Measurements from ENCODE around the gene RNF213. TPM values are rescaled to one million over a fixed set of nuclear protein-coding genes. Genes with fewer than 3 reads are reported as not detected.
"Not testable (repeated sequence)": the region's sequence is repeated elsewhere in the genome, so short reads cannot be mapped to it uniquely, and the experiment has no call there.

Gene RNF213
- polyA plus RNA-seq, 3 donors = 47.5 to 56.8 (median 50.5) TPM

DNA sequence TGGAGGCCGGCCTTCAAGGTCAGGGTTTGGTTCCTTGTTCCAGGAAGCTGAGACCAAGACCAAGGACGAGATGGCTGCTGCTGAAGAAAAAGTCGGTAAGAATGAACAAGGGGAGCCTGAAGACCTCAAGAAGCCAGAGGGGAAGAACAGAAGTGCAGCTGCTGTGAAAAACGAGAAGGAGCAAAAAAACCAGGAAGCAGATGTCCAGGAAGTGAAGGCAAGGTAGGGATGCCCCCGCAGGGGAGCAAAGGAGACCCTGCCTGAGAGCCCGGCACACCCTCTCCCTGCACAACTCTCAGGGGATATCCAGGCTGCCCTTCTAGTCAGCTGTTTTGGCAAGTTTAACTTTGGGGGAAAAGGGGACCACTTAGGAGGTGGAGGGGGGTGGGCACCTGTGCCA is 29.0 kb downstream of the RNF213 start:
- no peak for DNase-seq (ENCODE audit: low read depth in 3 of 3, low spot score in 2 of 3)

DNA sequence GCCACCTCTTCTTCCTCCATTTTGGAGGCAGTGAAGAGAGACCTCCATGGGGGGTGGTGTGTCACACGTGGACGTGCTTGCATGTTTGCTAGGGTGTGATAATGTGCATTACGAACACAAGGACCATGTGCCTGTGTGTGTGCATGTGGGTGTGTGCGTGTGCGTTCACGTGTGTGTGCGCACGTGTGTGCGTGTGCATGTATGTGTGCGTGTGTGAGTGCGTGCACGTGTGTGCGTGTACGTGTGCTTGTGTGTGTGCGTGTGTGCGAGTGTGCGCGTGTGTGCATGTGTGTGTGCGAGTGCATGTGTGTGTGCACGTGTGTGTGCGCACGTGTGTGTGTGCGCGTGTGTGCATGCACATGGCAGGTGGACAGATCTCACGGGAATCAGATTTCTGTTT is 29.5 kb downstream of the RNF213 start:
- no peak for DNase-seq (ENCODE audit: low read depth in 3 of 3, low spot score in 2 of 3)

DNA sequence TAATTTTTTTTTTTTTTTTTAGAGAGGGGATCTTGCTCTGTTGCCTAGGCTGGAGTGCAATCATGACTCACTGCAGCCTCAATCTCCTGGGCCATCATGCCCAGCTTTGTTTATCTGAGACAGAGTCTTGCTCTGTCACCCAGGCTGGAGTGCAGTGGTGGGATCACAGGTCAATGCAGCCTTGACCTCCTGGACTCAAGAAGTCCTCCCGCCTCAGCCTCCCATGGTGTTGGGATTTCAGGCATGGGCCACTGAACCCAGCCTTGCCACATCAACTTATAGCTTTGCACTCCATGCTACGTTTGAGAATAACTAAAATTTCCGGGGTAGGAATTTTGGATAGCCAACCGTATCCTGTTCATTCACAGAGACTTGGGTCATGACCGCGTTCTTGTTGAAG is 30.6 kb downstream of the RNF213 start:
- DNase-seq (ENCODE audit: low read depth in 3 of 3, low spot score in 2 of 3) = no peak

DNA sequence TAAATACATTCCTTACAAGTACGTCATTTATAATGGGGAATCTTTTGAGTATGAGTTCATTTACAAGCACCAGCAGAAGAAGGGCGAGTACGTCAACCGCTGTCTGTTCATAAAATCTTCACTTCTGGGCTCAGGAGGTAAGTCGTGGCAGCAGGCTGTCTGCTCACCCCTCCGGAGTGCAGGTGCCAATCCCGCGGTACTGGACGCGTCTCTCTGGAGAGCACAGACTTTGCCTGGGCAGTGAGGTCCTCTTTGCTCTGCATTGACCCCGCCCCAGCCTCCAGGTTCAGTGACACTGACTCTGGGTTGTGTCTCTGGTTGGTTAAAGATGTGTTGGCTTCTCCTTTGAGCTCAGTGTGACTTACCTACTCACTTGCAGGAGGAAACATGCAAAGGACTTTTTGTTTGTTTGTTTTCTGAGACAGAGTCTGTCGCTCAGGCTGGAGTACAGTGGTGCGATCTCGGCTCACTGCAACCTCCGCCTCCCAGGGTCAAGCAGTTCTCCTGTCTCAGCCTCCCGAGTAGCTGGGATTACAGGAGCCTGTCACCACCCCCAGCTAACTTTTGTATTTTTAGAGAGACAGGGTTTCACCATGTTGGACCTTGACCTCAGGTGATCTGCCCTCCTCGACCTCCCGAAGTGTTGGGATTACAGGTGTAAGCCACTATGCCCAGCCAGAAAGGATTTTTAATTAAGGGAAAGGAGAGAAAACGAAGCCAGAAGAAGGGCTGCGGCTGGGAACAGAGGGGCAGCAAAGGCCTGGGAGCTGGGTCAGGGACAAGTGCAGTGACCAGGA is 31.2 kb downstream of the RNF213 start:
- DNase-seq (ENCODE audit: low read depth in 3 of 3, low spot score in 2 of 3) = no peak

DNA sequence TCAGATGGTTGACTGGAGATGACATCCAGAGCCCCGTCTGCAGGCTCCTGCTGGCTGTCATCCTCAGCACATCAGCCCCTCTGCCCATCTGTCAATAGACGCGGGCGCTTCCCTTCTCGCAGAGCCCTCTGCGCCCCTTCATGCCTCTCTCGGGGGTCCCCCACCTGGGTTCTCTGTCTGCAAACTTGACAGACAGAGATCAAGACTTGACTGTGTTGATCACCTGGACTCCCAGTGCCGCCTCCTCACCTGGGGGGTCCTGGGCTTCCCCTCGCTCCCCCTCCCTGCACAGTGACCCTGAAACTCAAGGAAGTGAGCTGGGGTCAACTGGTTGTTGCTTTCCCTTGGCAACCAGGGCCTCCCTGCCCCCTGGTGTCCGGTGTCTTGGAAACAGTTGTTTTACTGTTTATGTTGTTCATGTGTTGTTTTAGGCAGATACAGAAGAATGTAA is 31.9 kb downstream of the RNF213 start:
- DNase-seq (ENCODE audit: low read depth in 3 of 3, low spot score in 2 of 3) = peak in 2 of 3 donors; percentile 10 to 30

DNA sequence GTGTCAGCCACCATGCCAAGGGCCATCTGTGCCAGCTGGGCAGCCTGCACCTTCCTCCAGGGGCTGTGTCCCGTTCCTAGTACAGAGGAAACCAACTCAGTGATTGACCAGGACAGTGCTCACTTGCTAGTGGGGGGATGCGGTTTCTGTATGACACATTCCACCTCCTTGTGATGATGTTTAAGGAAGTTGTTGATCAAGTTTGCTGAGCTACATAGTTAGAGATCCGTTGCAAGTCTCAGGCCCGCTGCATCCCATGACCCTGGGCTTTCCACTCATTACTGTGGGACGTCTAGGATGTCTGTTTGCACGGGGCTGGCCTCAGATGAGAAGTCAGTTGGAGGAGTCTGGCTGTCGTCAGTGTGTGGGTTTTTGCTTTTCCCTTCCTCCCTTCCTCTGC is 33.6 kb downstream of the RNF213 start:
- no peak for DNase-seq (ENCODE audit: low read depth in 3 of 3, low spot score in 2 of 3)

DNA sequence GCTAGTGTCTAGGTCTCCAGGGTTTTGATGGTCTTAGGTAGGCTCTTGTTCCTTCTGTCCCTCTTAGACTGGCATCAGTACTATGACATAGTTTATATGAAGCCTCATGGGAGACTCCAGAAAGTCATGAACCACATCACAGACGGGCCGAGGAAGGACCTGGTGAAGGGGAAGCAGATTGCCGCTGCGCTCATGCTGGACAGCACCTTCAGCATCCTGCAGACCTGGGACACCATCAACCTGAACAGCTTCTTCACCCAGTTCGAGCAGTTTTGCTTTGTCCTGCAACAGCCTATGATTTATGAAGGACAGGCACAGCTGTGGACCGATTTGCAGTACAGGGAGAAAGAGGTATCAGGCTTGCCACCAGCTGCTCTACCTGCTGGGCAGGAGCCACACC is 34.0 kb downstream of the RNF213 start:
- no peak for DNase-seq (ENCODE audit: low read depth in 3 of 3, low spot score in 2 of 3)

DNA sequence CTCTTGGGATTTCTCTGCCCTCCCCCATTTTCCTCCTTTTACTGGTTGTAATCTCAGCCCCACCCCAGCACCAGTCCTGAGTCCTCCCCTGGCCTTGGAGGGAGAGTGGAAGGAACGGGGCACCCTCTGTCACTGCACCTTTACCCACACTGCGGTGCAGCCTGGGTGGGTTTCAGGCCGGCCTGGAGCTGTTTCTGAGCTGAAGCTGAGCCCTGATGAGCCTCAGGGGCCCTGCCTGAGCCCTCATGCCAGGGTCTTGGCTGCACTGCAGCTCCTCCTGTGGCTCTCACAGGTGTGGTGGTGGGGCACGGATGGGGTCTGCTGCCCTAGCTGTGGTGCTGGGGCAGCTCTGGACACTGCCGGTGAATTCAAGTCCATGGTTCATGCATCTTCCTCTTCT is 34.5 kb downstream of the RNF213 start:
- DNase-seq (ENCODE audit: low read depth in 3 of 3, low spot score in 2 of 3) = no peak

DNA sequence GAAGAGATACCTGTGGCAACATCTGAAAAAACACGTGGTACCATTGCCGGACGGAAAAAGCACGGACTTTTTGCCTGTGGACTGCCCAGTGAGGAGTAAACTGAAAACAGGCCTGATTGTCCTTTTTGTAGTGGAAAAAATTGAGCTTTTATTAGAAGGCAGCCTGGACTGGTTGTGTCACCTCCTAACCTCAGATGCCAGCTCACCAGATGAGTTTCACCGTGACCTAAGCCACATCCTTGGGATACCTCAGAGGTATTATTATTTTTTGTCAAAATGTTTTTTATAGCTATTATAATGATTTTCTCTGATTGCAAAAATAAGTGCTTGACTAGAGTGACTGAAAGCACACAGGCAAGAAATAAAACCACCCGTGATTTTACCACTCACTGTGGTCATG is 34.9 kb downstream of the RNF213 start:
- DNase-seq (ENCODE audit: low read depth in 3 of 3, low spot score in 2 of 3) = no peak

DNA sequence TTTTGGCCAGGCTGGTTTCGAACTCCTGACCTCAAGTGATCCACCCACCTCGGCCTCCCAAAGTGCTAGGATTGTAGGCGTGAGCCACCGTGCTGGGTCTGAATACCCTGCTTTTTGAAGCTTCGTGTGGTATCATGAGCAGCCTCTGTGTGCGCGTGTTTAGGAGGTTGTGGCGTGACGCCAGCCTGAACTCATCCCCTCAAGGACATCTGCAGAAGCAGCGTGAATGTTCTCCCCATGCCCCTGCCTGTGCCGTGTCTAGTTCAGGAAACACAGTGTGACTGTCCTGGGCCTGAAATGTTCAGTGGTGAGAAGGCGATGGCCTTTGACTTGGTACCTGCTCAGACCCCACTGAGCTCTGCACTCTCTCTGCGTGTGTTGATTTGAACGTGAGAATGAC is 35.6 kb downstream of the RNF213 start:
- DNase-seq (ENCODE audit: low read depth in 3 of 3, low spot score in 2 of 3) = no peak

DNA sequence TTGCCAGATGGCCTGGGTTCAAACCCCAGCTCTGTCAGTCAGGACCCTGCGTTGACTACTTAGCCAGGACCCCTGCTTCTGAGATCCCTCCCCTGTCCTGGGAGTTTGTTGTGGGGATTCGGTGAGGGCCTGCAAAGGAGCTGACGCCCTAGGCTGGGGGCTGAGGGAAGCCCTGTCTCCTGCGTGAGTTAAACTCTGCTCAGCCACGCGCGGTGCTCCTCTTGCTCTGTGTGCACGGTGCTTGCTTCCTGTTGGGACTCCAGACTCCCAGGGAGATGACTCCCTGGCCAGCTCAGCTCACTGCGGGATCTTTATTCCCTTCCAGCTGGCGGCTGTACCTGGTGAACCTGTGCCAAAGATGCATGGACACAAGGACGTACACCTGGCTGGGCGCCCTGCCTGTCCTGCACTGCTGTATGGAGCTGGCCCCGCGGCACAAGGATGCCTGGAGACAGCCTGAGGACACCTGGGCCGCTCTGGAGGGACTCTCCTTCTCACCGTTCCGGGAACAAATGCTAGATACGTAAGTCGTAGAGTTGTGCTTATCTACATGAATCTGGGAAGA is 37.4 kb downstream of the RNF213 start:
- no peak for DNase-seq (ENCODE audit: low read depth in 3 of 3, low spot score in 2 of 3)

DNA sequence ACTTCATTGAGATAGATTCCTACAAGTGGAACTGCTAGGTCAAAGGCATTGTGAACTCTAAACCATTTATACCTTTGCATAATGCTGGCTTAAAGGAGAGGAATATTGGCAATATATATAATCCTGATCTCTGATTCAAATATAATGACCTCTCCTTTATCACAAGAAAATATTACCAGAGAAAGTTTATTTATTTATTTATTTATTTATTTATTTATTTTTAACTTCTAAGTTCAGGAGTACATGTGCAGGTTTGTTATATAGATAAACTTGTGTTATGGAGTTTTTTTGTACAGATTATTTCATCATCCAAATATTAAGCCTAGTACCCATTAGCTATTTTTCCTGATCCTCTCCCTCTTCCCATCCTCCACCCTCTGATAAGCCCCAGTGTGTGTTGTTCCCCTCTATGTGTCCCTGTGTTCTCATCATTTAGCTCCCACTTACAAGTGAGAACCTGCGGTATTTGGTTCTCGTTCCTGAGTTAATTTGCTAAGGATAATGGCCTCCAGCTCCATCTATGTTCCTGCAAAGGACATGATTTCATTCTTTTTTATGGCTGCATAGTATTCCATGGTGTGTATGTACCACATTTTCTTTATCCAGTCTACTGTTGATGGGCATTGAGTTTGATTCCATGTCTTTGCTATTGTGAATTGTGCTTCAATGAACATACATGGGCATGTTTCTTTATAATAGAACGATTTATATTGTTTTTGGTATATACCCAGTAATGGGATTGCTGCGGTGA is 38.9 kb downstream of the RNF213 start:
- DNase-seq (ENCODE audit: low read depth in 3 of 3, low spot score in 2 of 3) = not testable (repeated sequence)

DNA sequence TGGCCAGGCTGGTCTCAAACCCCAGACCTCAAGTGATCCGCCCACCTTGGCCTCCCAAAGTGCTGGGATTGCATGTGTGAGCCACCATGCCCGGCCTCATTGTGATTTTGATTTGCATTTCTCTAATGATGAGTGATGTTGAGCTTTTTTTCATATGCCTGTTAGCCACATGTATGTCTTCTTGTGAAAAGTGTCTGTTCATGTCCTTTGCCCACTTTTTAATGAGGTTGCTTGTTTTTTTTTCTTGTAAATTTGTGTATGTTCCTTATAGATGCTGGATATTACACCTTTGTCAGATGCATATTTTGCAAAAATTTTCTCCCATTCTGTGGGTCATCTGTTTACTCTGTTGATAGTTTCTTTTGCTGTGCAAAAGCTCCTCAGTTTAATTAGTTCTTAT is 40.1 kb downstream of the RNF213 start:
- not testable (repeated sequence) for DNase-seq (ENCODE audit: low read depth in 3 of 3, low spot score in 2 of 3)

DNA sequence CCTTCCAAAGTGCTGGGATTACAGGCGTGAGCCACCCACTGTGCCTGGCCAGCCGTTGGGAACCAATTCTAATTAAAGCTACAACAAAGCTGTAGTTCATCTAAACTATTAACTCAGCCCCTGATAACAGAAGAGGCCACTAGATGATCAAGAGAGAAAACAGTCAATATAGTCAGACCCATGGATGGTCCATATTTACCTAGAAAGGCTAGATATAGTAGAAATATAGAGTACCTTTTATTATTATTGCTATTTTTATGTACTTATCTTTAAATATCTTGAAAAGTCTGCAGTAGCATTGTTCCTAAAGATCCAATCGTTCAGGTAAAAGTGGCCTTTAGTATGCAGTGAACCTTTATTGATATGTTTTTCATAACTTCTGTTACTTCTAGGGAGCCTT is 43.2 kb downstream of the RNF213 start:
- no peak for DNase-seq (ENCODE audit: low read depth in 3 of 3, low spot score in 2 of 3)

DNA sequence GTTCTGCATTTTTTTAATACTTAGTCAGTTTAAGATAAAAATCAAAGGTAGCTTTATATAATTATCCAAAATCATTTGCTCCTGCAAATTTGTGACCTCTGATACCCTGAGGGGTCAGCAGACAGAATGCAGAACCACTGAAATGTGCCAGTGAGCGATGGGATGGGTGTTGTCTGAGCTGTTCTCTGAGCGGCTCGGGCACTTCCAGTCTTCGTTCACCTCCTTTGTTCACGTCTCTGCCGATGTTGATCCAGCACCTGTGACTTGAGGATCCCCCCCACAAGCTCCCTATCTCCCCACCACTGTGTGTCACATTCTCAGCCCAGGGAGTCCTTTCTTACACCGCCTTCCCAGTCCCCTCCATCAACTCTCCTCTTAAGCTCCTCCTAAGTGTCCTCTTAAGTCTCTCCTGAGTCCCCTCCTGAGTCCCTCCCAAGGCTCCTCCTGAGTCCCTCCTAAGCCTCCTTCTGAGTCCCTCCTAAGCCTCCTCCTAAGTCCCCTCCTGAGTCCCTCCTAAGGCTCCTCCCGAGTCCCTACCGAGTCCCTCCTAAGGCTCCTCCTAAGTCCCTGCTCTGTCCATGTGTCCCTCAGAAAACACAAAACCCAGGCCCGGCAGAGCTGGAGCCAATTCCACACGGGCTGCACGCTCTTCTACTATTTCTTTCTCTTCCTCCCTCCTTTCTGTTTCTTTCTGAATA is 47.5 kb downstream of the RNF213 start:
- no peak for DNase-seq (ENCODE audit: low read depth in 3 of 3, low spot score in 2 of 3)

DNA sequence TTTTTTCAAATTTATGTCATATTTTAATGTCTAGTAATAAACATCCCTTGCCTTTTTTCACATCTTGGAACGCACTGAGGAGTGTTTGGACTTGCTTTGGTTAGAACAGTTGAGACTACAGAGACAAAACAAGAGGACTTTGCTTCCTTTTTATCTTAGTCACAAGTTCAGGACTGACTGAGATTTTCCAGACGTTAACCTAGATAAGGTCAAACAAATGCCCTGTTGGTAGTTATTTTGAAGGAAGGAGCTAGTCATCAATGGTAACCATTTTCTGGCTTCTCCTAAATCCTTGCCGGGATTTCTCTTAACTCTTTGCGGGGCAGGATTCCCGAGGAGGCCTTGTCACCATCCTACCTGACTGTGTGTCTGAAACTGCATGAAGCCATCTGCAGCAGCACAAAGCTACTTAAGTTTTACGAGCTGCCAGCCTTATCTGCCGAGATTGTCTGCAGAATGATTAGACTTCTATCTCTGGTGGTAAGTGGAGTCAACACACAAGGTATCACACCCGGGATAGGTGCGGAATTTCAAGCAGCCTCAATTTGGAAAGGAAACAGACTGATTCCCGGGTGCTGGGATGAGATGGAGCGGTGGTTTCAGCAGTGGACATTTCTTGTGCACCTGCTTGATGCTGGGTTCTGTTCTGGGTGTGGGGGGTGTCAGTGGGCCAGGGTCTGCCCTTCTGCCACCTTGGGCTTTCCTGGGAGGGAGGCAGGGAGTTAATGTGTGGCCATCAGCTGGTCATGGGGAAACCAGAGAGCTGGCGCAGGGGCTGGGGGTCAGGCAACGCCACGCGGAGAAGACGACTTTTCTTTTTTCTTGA is 48.3 kb downstream of the RNF213 start:
- no peak for DNase-seq (ENCODE audit: low read depth in 3 of 3, low spot score in 2 of 3)

DNA sequence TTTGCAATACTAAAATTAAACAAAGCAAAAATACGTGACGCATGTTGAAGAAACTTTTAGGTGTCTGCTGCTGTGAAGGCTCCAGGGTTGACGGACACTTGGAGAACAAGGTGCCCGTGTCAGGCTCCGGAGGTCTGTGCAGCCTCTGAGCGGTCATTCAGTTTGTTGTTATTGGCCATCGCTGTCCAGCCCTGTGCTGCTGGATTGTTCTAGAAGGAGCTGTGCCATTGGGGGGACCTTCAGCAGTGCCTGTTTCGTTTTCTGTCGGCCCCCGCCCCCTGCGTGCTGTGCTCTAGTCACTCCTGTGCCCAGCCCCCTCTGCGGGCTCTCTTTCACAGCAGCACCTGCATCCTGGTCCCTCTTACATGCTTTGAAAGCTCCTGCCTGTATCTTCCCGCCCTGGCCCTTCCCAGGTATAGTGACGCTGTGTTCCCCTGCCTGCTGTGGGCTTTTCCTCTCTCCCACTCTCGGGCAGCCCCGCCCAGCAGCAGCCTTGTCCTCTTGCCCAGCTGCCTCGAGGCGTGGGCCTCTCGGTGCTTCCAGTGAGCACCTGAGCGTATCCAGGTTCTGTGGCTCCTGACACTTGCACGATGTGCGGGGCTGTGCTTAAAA is 50.7 kb downstream of the RNF213 start:
- DNase-seq (ENCODE audit: low read depth in 3 of 3, low spot score in 2 of 3) = no peak

DNA sequence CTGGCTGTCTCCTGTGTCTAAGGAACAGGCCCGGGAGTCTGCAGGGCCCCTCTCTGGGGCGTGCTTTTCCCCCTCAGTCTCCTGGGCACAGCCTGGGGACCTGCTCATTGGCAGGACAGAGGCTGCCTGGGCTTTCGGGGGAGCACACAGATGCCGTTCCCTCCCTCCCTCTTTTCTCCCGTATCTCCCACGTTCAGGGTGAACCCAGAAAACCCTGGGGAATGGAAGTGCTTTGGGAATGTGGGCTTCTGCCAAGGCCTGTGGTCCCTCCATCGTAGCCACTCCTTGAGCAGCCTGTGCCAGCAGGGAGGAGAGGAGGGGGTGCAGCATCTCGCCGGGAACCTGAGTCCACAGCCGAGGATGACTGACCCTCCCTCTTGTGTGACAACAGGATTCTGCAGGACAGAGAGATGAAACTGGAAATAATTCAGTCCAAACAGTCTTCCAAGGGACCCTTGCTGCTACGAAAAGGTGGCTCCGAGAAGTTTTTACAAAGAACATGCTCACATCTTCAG is 52.0 kb downstream of the RNF213 start:
- DNase-seq (ENCODE audit: low read depth in 3 of 3, low spot score in 2 of 3) = no peak

DNA sequence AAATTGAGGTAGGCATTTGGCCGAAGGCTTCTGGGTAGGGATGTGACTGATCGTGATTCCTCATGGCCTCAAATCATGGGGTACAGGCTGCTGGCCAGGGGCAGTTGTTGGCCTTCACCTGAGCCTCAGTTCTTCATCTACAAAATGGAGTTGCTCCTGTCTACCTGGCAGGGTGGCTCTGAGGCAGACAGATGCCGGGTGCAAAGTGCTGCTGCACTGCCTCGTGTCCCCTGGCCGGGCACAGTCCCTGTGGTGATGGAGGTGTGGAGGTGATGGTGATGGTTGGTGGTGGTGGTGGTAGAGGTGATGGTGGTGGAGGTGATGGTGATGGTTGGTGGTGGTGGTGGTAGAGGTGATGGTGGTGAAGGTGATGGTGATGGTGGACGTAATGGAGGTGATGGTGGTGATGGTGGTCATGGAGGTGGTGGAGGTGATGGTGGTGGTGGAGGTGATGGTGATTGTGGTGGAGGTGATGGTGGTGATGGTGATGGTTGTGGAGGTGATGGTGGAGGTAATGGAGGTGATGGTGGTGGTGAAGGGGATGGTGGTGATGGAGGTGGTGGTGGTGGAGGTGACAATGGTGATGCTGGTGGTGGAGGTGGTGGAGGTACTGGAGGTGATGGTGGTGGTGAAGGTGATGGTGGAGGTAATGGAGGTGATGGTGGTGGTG is 52.6 kb downstream of the RNF213 start:
- DNase-seq (ENCODE audit: low read depth in 3 of 3, low spot score in 2 of 3) = no peak

Data from right renal cortex interstitium (tissue), 3 donors.